ENCODE measurements around the gene PDE4D. TPM values are rescaled to one million over a fixed set of nuclear protein-coding genes. Genes with fewer than 3 reads are reported as not detected.
A peak's percentile ranks its signal among the peaks of the same experiment; 100 is the strongest.

PDE4D gene
- total RNA-seq, 1 experiment from 2014 or later: 34.2 TPM

- no peak for DNase-seq (ENCODE audit: low spot score)
Observed at GRCh38 chr5:59655693-59656309, 237.7 kb downstream of the PDE4D start.

- DNase-seq (ENCODE audit: low spot score): no peak
Observed at GRCh38 chr5:59654691-59655090, 238.8 kb downstream of the PDE4D start.

GRCh38 chr5:59652449-59652848 is 241.1 kb downstream of the PDE4D start:
- no peak for DNase-seq (ENCODE audit: low spot score)

- DNase-seq (ENCODE audit: low spot score): no peak
Observed at GRCh38 chr5:59648949-59649921, 244.3 kb downstream of the PDE4D start.

- DNase-seq (ENCODE audit: low spot score): no peak
Observed at GRCh38 chr5:59648038-59648831, 245.3 kb downstream of the PDE4D start.

- DNase-seq (ENCODE audit: low spot score): no peak
Observed at GRCh38 chr5:59645380-59645779, 248.1 kb downstream of the PDE4D start.

- DNase-seq (ENCODE audit: low spot score): no peak
Observed at GRCh38 chr5:59640411-59640810, 253.1 kb downstream of the PDE4D start.

GRCh38 chr5:59637884-59638580 is 255.5 kb downstream of the PDE4D start:
- DNase-seq (ENCODE audit: low spot score): no peak

- DNase-seq (ENCODE audit: low spot score): no peak
Observed at GRCh38 chr5:59629561-59629960, 264.0 kb downstream of the PDE4D start.

GRCh38 chr5:59628062-59628828 is 265.3 kb downstream of the PDE4D start:
- no peak for DNase-seq (ENCODE audit: low spot score)

GRCh38 chr5:59624898-59625297 is 268.6 kb downstream of the PDE4D start:
- no peak for DNase-seq (ENCODE audit: low spot score)

GRCh38 chr5:59622848-59623247 is 270.7 kb downstream of the PDE4D start:
- DNase-seq (ENCODE audit: low spot score): no peak

- no peak for DNase-seq (ENCODE audit: low spot score)
Observed at GRCh38 chr5:59621477-59621876, 272.0 kb downstream of the PDE4D start.

GRCh38 chr5:59620535-59621212 is 272.9 kb downstream of the PDE4D start:
- no peak for DNase-seq (ENCODE audit: low spot score)

- peak; percentile 11 for DNase-seq (ENCODE audit: low spot score)
Observed at GRCh38 chr5:59618644-59619043, 274.9 kb downstream of the PDE4D start.

GRCh38 chr5:59617186-59617771 is 276.2 kb downstream of the PDE4D start:
- no peak for DNase-seq (ENCODE audit: low spot score)

- DNase-seq (ENCODE audit: low spot score): no peak
Observed at GRCh38 chr5:59616413-59616812, 277.1 kb downstream of the PDE4D start.

GRCh38 chr5:59615272-59615671 is 278.3 kb downstream of the PDE4D start:
- DNase-seq (ENCODE audit: low spot score): no peak

GRCh38 chr5:59609501-59610265 is 283.8 kb downstream of the PDE4D start:
- DNase-seq (ENCODE audit: low spot score): no peak
